ENCODE measurements around the gene LRP1. TPM values are rescaled to one million over a fixed set of nuclear protein-coding genes. Genes with fewer than 3 reads are reported as not detected.

LRP1 gene
- total RNA-seq, 1 experiment from 2014 or later, result 28.8 TPM

- no peak for DNase-seq (ENCODE audit: low read depth)
Measured at GRCh38 chr12:57134949-57135348, 6.7 kb downstream of the LRP1 start.

DNA sequence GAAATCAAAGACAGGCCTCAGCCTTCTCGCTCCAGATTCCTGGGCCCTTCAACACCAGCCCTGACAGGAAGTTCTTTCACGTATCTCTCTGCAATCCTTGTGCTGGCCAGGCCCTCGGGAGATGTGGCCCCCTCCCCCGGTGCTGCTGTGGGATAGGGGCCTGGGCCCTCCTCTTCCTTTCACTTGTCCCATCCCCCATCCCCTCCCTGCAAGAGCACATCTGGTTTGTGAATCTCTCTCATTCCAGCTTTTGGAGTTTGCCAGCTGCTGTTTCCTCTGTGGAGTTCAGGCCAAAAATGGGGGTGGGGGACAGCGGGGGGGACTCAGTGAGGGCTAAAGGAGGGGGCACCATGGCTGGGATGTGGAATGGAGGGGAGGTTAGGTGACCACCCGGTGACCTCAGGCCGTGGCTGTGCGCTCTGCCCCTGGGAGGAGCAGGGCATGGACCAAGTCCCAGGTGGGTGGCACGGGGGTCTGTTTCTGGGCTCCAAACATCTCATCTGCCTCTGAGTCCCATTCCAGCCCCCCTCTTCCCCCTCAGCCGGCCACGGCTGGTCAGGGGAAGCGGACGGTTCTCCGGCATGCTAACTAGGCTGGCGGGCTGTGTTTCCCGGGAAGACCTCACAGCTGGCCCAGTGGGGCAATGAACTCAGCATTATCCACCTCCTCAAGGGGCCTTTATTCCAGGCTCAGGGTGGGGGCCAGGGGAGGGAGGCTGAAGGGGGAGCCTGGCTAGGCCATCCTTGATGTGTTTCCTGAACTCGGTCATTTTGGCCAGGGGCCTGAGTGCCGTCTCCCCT lies 7.4 kb downstream of the LRP1 start:
- no peak for DNase-seq (ENCODE audit: low read depth)

GRCh38 chr12:57138526-57139272 lies 10.4 kb downstream of the LRP1 start:
- DNase-seq (ENCODE audit: low read depth), result no peak

GRCh38 chr12:57139796-57140649 lies 11.7 kb downstream of the LRP1 start:
- no peak for DNase-seq (ENCODE audit: low read depth)

DNA sequence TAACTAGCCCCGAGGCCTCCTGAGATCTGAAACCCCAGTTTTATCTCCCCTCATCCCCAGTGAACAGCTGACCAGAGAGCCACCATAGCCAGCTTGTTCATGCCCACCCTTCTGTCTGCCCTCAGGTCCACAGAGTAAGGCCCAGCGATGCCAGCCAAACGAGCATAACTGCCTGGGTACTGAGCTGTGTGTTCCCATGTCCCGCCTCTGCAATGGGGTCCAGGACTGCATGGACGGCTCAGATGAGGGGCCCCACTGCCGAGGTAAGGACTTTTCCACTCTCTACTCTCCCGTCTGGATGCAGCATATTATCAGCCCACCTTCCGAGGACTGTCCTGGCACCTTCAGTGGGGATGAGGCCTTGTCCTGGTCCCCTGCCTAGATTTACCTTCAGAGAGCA lies 13.0 kb downstream of the LRP1 start:
- no peak for DNase-seq (ENCODE audit: low read depth)

DNA sequence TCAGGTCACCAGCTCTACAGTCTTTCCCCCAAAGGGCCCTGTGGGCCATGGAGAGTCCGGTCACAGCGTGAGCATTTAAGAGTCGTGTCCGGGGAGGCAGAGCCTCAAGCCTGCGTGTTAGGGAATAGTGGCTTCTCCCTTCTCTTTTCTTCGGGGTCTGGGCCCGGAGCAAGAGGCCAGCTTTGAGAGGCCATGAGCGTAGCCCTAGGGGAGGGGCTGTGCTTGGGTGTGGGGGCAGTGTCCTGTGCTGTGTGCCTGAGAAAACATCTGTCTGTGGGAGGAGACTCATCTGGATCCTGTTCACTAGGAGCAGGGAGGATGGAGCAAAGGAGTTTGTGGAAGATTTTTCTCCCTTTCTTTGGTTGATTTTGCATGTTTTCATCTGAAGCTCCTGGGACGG lies 13.8 kb downstream of the LRP1 start:
- no peak for DNase-seq (ENCODE audit: low read depth)

DNA sequence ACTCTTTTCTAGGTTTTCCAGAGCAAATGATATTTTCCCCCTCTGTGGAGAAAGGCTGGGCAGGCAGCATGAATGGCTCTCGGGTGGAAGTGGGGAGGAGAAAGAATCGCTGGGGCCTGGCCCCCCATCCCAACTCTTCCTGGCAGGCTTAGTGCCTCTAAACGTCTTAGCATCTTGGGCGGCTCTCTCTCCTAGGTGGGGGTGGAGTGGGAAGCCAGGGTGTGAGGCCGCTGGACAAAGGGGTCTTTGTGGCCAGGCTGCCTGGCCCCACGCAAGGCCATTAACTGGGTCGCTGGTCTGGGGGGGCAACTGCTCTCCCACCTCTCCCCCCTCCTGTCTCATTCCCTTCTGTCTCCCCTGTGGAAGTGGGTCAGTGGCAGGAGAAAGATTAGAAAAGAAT lies 14.4 kb downstream of the LRP1 start:
- no peak for DNase-seq (ENCODE audit: low read depth)

GRCh38 chr12:57143454-57143853 lies 15.2 kb downstream of the LRP1 start:
- no peak for DNase-seq (ENCODE audit: low read depth)

GRCh38 chr12:57145460-57146059 lies 17.3 kb downstream of the LRP1 start:
- peak; percentile 69 for DNase-seq (ENCODE audit: low read depth)

DNA sequence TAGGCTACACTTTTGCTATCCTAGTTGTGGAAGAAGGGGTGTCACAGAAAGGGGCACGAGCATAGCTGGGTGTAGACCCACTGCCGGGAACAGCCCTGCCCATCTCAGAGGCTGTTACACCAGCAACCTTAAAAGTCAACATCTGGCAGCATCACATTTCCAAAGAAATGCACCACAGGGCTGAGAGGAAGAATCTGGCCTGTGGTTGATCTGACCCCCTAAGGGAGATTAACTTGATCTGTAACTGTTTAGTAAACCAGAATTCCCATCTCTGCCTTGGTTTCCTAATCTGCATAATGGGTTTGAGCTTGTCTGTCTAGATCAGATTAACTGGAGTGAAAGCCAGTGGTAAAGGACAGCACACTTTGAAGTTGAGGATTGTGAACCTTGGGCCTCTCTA lies 17.8 kb downstream of the LRP1 start:
- peak; percentile 66 for DNase-seq (ENCODE audit: low read depth)

GRCh38 chr12:57146961-57147944 lies 19.0 kb downstream of the LRP1 start, which contains the start of gene LRP1-AS:
TSS of gene LRP1-AS (minus strand) at chr12:57147619.
- DNase-seq (ENCODE audit: low read depth), result peak; percentile 72

DNA sequence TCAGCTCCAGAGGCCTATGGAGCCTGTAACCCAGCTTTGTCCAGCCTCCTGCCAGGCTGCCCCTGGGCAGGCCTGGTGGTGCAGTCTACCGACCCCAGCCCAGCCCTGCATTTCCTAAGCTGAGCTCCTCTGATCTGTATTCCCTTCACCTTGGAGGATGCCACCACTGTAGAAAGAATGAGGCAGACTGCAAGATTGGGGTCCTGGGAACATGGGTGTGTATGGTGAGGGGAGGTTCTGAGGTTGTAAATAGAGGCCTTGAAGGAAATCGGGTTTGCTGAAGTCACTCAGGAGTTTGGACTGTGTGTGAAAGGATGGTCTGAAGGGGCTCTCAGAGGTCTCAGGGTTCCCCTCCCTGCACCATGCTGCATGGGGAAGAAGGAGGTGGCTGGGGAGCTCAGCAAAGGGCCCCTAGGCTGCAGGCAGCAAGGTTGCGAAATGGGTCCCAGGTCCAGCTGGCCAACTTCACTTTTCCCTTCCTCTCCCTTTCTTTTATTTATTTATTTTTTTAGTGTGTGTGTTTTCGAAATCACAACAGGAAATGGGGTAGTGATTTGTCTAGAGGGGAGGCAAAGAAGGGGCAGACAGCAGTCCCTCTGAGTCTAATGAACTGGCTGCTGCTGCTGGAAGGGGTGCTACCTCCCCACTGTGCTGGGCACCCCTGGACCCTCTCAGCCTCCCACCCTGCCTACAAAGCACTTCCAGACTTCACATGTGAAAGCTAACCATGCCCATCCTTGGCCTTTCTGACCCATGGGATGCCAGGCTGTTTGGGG lies 20.4 kb downstream of the LRP1 start:
- peak; percentile 75 for DNase-seq (ENCODE audit: low read depth)

DNA sequence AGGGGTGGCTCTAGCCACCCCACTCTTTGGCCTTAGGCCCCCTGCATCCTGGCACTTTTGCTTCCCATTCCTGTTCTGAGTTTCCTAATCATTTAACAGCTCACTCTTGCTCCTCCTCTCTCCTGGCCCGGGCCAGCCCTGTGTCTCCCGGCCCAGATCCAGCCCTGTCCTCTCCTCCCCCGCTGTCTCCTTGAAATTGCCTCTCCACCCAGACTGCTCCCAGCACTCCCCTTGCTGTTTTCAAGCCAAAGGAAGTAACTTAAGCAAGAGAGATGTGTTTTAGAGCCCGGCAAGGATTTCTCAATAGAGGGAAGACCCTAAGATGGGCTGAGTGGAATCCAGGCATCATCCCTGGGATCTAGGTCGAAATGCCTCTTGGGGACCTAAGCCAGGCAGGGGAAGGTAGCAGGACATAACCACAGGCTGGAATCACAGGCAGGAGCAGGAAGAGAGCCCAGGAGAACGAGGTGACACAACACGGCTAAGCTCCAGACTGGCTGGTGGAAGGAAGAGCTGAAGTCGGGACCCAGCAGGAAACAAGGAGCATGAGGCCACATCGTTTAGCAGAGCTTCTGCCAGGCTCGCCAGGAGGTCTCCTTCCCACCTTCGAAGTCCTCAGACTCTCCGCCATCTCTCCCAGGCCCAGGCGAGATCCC lies 21.1 kb downstream of the LRP1 start:
- DNase-seq (ENCODE audit: low read depth), result peak; percentile 57

DNA sequence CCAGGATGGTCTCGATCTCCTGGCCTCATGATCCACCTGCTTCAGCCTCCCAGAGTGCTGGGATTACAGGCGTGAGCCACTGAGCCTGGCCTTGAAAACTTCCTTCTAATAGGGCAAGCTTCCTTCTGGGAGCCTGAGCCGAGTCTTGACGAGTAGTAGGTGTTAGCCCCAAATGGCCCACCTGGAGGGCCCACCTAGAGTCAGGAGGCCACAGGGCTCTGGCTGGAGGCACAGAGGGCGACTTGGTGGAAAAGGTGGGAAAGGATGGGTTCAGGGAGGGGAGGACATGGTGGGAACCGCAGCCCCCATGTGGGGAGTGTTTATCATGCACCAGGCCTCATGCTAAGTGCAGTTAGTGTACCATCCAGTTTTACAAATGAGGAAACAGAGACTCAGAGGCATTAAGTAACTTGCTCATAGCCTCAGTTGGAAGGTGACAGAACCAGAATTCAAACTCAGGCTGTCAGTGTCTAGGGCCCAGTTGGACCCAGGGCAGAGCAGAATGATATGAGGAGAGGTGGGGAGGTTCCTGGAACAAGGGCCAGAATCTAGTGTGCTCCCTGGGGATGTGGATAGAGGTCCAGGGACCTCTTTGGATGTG lies 22.2 kb downstream of the LRP1 start:
- DNase-seq (ENCODE audit: low read depth), result no peak

- peak; percentile 93 for DNase-seq (ENCODE audit: low read depth)
Measured at GRCh38 chr12:57151741-57152630, 23.7 kb downstream of the LRP1 start.

DNA sequence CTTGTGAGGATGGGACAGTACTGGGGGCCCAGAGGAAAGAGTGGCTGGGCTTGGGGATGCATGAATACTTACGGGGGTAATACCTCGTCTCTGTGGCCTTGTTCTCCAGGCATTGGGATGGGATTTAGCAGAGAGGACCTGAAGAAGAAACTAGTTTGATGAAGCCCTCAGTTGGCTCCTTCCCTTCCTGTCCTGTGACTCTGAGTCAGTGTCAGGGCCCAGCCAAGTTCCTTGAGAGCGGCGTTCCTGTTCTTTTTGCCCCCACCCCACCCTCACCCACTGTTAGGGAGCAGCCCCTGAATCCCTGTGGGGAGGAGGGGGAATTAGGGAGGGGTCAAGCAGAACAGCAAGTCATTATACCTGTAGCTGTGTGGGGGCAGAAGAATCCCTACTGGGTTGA lies 24.4 kb downstream of the LRP1 start:
- peak; percentile 58 for DNase-seq (ENCODE audit: low read depth)

DNA sequence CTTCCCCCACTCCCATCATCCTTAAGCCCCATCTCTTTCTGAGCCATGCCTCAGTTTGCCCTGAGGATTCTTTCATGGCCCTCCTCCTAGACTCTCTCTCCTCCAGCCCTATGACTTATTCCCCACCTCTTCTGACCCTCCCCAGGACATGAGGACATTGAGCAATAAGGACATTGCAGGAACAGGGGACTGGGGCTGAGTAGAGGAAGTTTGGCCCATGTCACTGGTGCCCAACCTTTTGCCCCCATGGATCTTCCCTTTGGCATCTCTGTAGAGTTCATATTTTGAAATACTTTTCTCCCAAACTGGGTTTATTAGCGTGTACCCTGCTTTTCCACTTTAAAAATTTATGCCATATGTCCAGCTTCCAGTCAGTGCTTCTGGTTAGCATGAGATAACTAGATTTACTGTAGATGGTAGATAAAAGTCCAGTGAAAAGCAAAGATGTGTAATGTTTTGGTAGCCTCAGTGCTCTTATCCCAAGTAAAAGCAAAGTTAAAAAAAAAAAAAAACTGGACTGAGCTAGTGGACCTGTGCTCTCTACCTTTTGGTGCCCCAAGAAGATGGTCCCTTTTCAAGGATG lies 25.2 kb downstream of the LRP1 start:
- DNase-seq (ENCODE audit: low read depth), result no peak

Data from RPMI7951 (cell line).